Tibial artery (tissue), 4 donors: ENCODE results near the gene AKAP9.
"Not testable (repeated sequence)": the region's sequence is repeated elsewhere in the genome, so short reads cannot be mapped to it uniquely, and the experiment has no call there.

Experiments used
- DNase-seq, 2 donors: peaks; one replicate each; pipeline ENCODE4 v3.0.0-alpha.2; 2019
- H3K27ac ChIP-seq, 2 donors: fragments of 200-600 bp; sonication (generic) in 1 of 2; 1 replicate in 1 of 2; 2 replicates in 1 of 2; pipeline ENCODE4 v1.5.1; 2018 to 2019; ENCODE audit warnings: mild to moderate bottlenecking in 1 of 2
- H3K27me3 ChIP-seq, 2 donors: fragments of 200-600 bp; sonication (generic) in 1 of 2; one replicate each; pipeline versions ENCODE4 v1.5.1 to v1.6.0; 2016 to 2019
- H3K36me3 ChIP-seq, 3 donors: fragments of 200-600 bp; sonication (generic) in 2 of 3; one replicate each; pipeline ENCODE4 v1.5.1; 2016 to 2019; ENCODE audit warnings: mild to moderate bottlenecking in 2 of 3
- H3K4me1 ChIP-seq, 4 donors: fragments of 200-600 bp; sonication (generic) in 2 of 4; 1 replicate in 3 of 4; 2 replicates in 1 of 4; pipeline ENCODE4 v1.5.1; 2016 to 2019
- H3K4me3 ChIP-seq, 2 donors: fragments of 200-600 bp; sonication (generic) in 1 of 2; 1 replicate in 1 of 2; 2 replicates in 1 of 2; pipeline ENCODE4 v1.5.1; 2018 to 2019; ENCODE audit warnings: mild to moderate bottlenecking in 2 of 2
- H3K9me3 ChIP-seq, 3 donors: fragments of 200-600 bp; sonication (generic) in 1 of 3; one replicate each; pipeline ENCODE4 v1.5.1; 2016 to 2019
- CTCF ChIP-seq, 2 experiments: fragments of 200-600 bp in 1 of 2; fragments of 450-650 bp in 1 of 2; IDR thresholded peaks; one replicate each; pipeline ENCODE4 v1.5.1; 2017 to 2019; ENCODE audit warnings: antibody characterized with exemption in 2 of 2, mild to moderate bottlenecking in 1 of 2, moderate library complexity in 1 of 2
- intact Hi-C: fragments of 100-400 bp; cut with DNase I; formaldehyde crosslinking; loops from one replicate; pipeline ENCODE4 v1.15.0; 2023; ENCODE audit warnings: low total_unique reads

AKAP9 gene

GRCh38 chr7:92076509-92076908, 135.8 kb downstream of the AKAP9 start:
- Histone ChIP-seq H3K36me3 (peaks cover 40 to 67% (median 46%) of the 10 kb centered on the region in 3 donors), H3K4me3 (no peak overlapping the region), H3K9me3 (no peaks in the 10 kb centered on the region), H3K27ac (no peak overlapping the region), H3K4me1 (no peaks in the 10 kb centered on the region), H3K27me3 (no peaks in the 10 kb centered on the region)
- intact Hi-C loops, result no loop called here
- no peak for TF ChIP-seq CTCF (IDR thresholded peaks at IDR 0.05)
- DNase-seq, result no peak

GRCh38 chr7:92083922-92084321, 143.3 kb downstream of the AKAP9 start:
- H3K27me3 ChIP-seq, H3K9me3 ChIP-seq, H3K27ac ChIP-seq, DNase-seq, H3K4me3 ChIP-seq, H3K4me1 ChIP-seq: not testable (repeated sequence)
- H3K36me3 ChIP-seq, result peaks cover 80 to 93% (median 84%) of the 10 kb centered on the region in 3 donors
- intact Hi-C loops, result loop anchor here (10.0 kb wide), 1 partner anchor 121 kb away; no protein-coding TSS in a partner anchor

- no peak for TF ChIP-seq CTCF (IDR thresholded peaks at IDR 0.05)
- Histone ChIP-seq H3K4me1 (no peaks in the 10 kb centered on the region), H3K4me3 (no peak overlapping the region), H3K27me3 (no peaks in the 10 kb centered on the region), H3K36me3 (peaks cover 76 to 91% (median 84%) of the 10 kb centered on the region in 3 donors), H3K27ac (no peak overlapping the region), H3K9me3 (no peaks in the 10 kb centered on the region)
- intact Hi-C loops, result loop anchor here (10.0 kb wide), 1 partner anchor 117 kb away; no protein-coding TSS in a partner anchor
- no peak for DNase-seq
Measured at GRCh38 chr7:92088266-92088665, 147.6 kb downstream of the AKAP9 start.

GRCh38 chr7:92092210-92092609, 151.5 kb downstream of the AKAP9 start:
- Histone ChIP-seq H3K4me1 (no peaks in the 10 kb centered on the region), H3K27me3 (no peaks in the 10 kb centered on the region), H3K27ac (no peak overlapping the region), H3K4me3 (no peak overlapping the region), H3K9me3 (no peaks in the 10 kb centered on the region), H3K36me3 (peaks cover 73 to 91% (median 73%) of the 10 kb centered on the region in 3 donors)
- no peak for TF ChIP-seq CTCF (IDR thresholded peaks at IDR 0.05)
- no peak for DNase-seq
- intact Hi-C loops, result no loop called here

GRCh38 chr7:92095380-92095779, 154.7 kb downstream of the AKAP9 start:
- intact Hi-C loops, result no loop called here
- no peak for TF ChIP-seq CTCF (IDR thresholded peaks at IDR 0.05)
- Histone ChIP-seq H3K4me1 (no peaks in the 10 kb centered on the region), H3K27ac (no peak overlapping the region), H3K27me3 (no peaks in the 10 kb centered on the region), H3K4me3 (no peak overlapping the region), H3K36me3 (peaks cover 76 to 94% (median 76%) of the 10 kb centered on the region in 3 donors), H3K9me3 (no peaks in the 10 kb centered on the region)
- DNase-seq, result no peak

- intact Hi-C loops, result no loop called here
- Histone ChIP-seq H3K36me3 (peaks cover 80 to 99% (median 85%) of the 10 kb centered on the region in 3 donors), H3K9me3 (no peaks in the 10 kb centered on the region), H3K4me3 (no peak overlapping the region), H3K4me1 (no peaks in the 10 kb centered on the region), H3K27me3 (no peaks in the 10 kb centered on the region), H3K27ac (no peak overlapping the region)
- no peak for DNase-seq
- no peak for TF ChIP-seq CTCF (IDR thresholded peaks at IDR 0.05)
Measured at GRCh38 chr7:92100534-92100933, 159.9 kb downstream of the AKAP9 start.

GRCh38 chr7:92102862-92103261, 162.2 kb downstream of the AKAP9 start:
- not testable (repeated sequence) for H3K4me3 ChIP-seq, H3K4me1 ChIP-seq, DNase-seq

More at GRCh38 chr7:92102862-92103261, 162.2 kb downstream of the AKAP9 start:
- peaks cover 58 to 95% (median 76%) of the 10 kb centered on the region in 3 donors for H3K36me3 ChIP-seq
- intact Hi-C loops, H3K27me3 ChIP-seq, H3K9me3 ChIP-seq, H3K27ac ChIP-seq: not testable (repeated sequence)
